HG02885 (cell line): ENCODE data around the gene ZBTB7C.

Experiments
- ATAC-seq: cut with Tn5 transposase; IDR thresholded peaks from one replicate; pipeline ENCODE4 v1.9.1; 2021; ENCODE audit warnings: mild to moderate bottlenecking; ENCODE audit not compliant: unreplicated experiment, poor library complexity

Gene ZBTB7C

DNA sequence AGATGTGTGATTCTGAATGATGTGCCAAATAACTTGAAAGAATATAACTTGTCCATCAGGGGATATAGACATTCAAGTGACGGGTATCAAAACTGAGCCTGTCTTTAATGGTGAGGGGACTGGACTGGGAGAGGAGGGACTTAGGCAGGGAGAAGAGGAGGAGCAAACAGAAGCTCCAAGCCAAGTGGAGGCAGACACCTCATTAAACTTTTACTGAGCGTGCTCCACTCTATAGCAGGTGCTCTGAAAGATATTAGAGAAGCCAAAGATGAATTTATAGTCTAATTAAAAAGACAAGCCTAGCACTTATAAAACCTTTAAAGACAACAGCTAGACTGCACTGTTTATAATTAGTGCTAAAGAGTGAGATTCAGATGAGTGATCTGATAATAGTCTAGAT, 431.0 kb downstream of the ZBTB7C start:
- ATAC-seq = no peak
